MM.1S (cell line): ENCODE measurements around the gene TTC39C.

Experiments
- EZH2 ChIP-seq: fragments of 300-600 bp; sonication (generic); optimal IDR thresholded peaks from 2 replicates; pipeline ENCODE3; 2017; ENCODE audit warnings: low read depth, mild to moderate bottlenecking, antibody characterized with exemption, low read length, mixed read lengths
- EZH2phosphoT487 ChIP-seq: fragments of 300-600 bp; sonication (generic); IDR thresholded peaks from 2 replicates; pipeline ENCODE4 v1.6.1; 2018; ENCODE audit warnings: antibody characterized with exemption, low read length
- TF ChIP-seq, protein P1 (sequence below): fragments of 300-600 bp; sonication (generic); IDR thresholded peaks from 2 replicates; pipeline ENCODE4 v1.5.1; 2016; ENCODE audit warnings: antibody characterized with exemption, low read length, mixed read lengths

DNA sequence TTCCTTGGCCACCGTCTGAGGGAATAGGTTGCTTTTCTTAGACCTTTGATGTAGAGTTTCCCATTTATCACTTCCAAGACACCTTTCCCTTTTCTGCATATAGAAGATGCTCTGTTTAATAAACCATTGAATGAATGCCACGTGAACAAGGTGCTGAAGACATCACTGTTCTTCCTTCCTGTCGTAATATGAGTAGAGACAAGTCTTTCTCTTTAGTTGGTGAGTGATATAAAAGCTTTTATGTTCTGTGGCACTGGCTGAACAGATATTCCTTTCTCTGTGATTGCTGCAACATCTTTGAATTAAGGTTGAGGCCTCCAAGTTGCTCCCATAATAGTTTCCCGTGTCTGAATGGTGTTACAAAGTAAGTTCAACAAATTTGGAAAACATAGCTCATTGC lies 38.7 kb downstream of the TTC39C start:
- TF ChIP-seq, protein P1, sequence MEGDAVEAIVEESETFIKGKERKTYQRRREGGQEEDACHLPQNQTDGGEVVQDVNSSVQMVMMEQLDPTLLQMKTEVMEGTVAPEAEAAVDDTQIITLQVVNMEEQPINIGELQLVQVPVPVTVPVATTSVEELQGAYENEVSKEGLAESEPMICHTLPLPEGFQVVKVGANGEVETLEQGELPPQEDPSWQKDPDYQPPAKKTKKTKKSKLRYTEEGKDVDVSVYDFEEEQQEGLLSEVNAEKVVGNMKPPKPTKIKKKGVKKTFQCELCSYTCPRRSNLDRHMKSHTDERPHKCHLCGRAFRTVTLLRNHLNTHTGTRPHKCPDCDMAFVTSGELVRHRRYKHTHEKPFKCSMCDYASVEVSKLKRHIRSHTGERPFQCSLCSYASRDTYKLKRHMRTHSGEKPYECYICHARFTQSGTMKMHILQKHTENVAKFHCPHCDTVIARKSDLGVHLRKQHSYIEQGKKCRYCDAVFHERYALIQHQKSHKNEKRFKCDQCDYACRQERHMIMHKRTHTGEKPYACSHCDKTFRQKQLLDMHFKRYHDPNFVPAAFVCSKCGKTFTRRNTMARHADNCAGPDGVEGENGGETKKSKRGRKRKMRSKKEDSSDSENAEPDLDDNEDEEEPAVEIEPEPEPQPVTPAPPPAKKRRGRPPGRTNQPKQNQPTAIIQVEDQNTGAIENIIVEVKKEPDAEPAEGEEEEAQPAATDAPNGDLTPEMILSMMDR, result no peak
- TF ChIP-seq EZH2 (no peak), EZH2phosphoT487 (no peak)
